ENCODE data around the gene FAM120B. TPM values are rescaled to one million over a fixed set of nuclear protein-coding genes. Genes with fewer than 3 reads are reported as not detected.

FAM120B gene
- total RNA-seq, 1 experiment from 2014 or later = 16.7 TPM

DNA sequence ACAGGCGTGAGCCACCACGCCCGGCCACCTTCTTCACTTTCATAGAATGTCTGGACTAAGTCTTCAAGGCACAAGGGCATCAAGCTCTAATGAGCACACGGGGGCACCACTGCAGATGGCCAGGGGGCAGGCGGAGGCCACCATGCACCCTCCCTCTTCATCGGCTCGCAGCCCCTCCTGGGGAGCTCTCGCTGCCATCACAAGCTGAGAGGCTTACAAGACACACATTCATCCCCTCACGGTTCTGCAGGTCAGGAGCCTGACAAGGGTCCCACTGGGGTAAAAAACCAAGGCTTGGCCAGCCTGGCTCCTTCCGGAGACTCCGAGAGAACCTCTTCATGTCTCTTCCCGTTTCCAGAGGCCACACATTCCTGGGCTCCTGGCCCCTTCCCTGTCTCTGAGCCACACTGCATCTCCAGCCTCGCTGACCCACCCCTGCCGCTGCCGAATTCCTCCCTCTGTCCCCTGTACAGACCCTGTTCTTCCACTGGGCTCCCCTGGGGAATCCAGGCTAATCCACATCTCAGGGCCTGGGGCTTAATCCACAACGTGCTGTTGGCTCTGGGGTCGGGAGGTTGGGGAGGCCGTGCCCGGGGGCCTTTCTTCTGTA, 35.5 kb upstream of the FAM120B start:
- no peaks in the 10 kb centered on the region for H3K9me3 ChIP-seq (ENCODE audit: control insufficient read depth, low read depth, low read length)
- H4K8ac ChIP-seq (replicated peaks; ENCODE audit: insufficient read length, low read depth, low read length) = no peak overlapping the region
- H3K23ac ChIP-seq (ENCODE audit: insufficient read length, low read depth, low read length) = no peak overlapping the region
- H3K9ac ChIP-seq (ENCODE audit: extremely low read depth, insufficient read length, low read length) = no peak overlapping the region
- H2BK5ac ChIP-seq (ENCODE audit: insufficient read length, low read length) = no peak overlapping the region
- no peak overlapping the region for H3T11ph ChIP-seq (ENCODE audit: low read length)
- H3K14ac ChIP-seq (ENCODE audit: insufficient read depth, low read length) = no peak overlapping the region
- peaks cover 18 to 19% of the 10 kb centered on the region in 2 experiments for H3K4me1 Mint-ChIP-seq
- no peak overlapping the region for H3K4ac ChIP-seq (ENCODE audit: low read depth, low read length)
- H2BK15ac ChIP-seq (ENCODE audit: low read depth, low read length) = no peak overlapping the region
- WGBS (ENCODE audit: extremely low coverage, insufficient read length, low lambda C conversion rate) = no CpG with 5 or more reads among the region's 19 CpGs
- H3K56ac ChIP-seq (ENCODE audit: insufficient read length, low read depth, low read length) = no peak overlapping the region
- no peak for DNase-seq
- H3K36me3 Mint-ChIP-seq (ENCODE audit: insufficient read depth in 1 of 3, low read depth in 3 of 3) = no peaks in the 10 kb centered on the region
- TF ChIP-seq, protein P1, sequence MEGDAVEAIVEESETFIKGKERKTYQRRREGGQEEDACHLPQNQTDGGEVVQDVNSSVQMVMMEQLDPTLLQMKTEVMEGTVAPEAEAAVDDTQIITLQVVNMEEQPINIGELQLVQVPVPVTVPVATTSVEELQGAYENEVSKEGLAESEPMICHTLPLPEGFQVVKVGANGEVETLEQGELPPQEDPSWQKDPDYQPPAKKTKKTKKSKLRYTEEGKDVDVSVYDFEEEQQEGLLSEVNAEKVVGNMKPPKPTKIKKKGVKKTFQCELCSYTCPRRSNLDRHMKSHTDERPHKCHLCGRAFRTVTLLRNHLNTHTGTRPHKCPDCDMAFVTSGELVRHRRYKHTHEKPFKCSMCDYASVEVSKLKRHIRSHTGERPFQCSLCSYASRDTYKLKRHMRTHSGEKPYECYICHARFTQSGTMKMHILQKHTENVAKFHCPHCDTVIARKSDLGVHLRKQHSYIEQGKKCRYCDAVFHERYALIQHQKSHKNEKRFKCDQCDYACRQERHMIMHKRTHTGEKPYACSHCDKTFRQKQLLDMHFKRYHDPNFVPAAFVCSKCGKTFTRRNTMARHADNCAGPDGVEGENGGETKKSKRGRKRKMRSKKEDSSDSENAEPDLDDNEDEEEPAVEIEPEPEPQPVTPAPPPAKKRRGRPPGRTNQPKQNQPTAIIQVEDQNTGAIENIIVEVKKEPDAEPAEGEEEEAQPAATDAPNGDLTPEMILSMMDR (conservative IDR thresholded peaks at IDR 0.05) = no peak
- no peak overlapping the region for H3K27ac ChIP-seq (ENCODE audit: insufficient read length, low read depth, low read length)
- H3K4me1 ChIP-seq (ENCODE audit: insufficient read depth, low read length) = no peaks in the 10 kb centered on the region
- H2BK20ac ChIP-seq (ENCODE audit: low read depth, low read length, poor library complexity, severe bottlenecking) = no peak overlapping the region
- no peak overlapping the region for H4K5ac ChIP-seq (ENCODE audit: insufficient read length, low read depth, low read length)
- no peaks in the 10 kb centered on the region for H3K79me1 ChIP-seq (ENCODE audit: insufficient read depth, low read depth, low read length, poor library complexity, severe bottlenecking)
- no peaks in the 10 kb centered on the region; a peak in 1 of 5 replicates for H3K9me3 Mint-ChIP-seq
- no peak overlapping the region for H2AK5ac ChIP-seq (ENCODE audit: insufficient read length, low read length)
- no peaks in the 10 kb centered on the region for H3K23me2 ChIP-seq (ENCODE audit: insufficient read length, low read depth, low read length, poor library complexity, severe bottlenecking)
- peak overlapping the region in 1 of 3 experiments; percentile 94; a peak in 1 of 7 replicates for H3K27ac Mint-ChIP-seq
- H2AFZ ChIP-seq (ENCODE audit: low read length) = no peak overlapping the region
- no peaks in the 10 kb centered on the region for H4K20me1 ChIP-seq (ENCODE audit: control insufficient read depth, insufficient read depth, insufficient read length)
- no peak overlapping the region for H3K18ac ChIP-seq (ENCODE audit: insufficient read length, low read depth, low read length)
- no peak overlapping the region for H3K4me2 ChIP-seq (ENCODE audit: insufficient read depth, insufficient read length, low read length)
- no peak overlapping the region for H3K4me3 Mint-ChIP-seq
- H3K27me3 Mint-ChIP-seq (ENCODE audit: low read depth) = peaks cover 9% of the 10 kb centered on the region
- H2BK12ac ChIP-seq (ENCODE audit: insufficient read length, low read depth, low read length) = no peak overlapping the region
- no peaks in the 10 kb centered on the region for H3K79me2 ChIP-seq (ENCODE audit: insufficient read depth, low read length)
- no peak overlapping the region for H4K91ac ChIP-seq (ENCODE audit: insufficient read length, low read depth, low read length)
- no peaks in the 10 kb centered on the region for H3K27me3 ChIP-seq (ENCODE audit: insufficient read depth, low read length)
- H2BK120ac ChIP-seq (ENCODE audit: low read depth, low read length, poor library complexity, severe bottlenecking) = no peak overlapping the region

Measured in H9 (cell line).